HG03196 (cell line): ENCODE results near the gene CNPY4.
"Not testable (repeated sequence)": the region's sequence is repeated elsewhere in the genome, so short reads cannot be mapped to it uniquely, and the experiment has no call there.

ENCODE experiments used
- ATAC-seq: cut with Tn5 transposase; IDR thresholded peaks from one replicate; pipeline ENCODE4 v1.9.1; 2021; ENCODE audit not compliant: unreplicated experiment

The CNPY4 gene

GRCh38 chr7:100146350-100146749 is 26.9 kb downstream of the CNPY4 start:
- not testable (repeated sequence) for ATAC-seq

DNA sequence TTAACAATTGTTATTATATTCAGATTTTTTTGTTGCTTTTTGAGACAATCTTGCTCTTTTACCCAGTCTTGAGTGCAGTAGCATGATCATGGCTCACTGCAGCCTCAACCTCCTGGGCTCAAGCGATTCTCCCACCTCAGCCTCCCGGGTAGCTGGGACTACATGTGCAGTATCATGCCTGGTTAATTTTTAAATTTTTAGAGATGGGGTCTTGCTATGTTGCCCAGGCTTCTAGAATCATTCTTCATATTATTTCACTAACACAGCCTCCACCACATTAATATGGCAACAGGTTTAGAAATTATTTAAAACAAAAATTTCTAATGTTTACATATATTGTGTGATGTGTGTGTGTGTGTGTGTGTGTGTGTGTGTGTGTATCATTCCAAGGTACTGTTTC is 27.8 kb downstream of the CNPY4 start:
- no peak for ATAC-seq

- ATAC-seq: no peak
Measured at GRCh38 chr7:100148225-100148558, 28.8 kb downstream of the CNPY4 start.

DNA sequence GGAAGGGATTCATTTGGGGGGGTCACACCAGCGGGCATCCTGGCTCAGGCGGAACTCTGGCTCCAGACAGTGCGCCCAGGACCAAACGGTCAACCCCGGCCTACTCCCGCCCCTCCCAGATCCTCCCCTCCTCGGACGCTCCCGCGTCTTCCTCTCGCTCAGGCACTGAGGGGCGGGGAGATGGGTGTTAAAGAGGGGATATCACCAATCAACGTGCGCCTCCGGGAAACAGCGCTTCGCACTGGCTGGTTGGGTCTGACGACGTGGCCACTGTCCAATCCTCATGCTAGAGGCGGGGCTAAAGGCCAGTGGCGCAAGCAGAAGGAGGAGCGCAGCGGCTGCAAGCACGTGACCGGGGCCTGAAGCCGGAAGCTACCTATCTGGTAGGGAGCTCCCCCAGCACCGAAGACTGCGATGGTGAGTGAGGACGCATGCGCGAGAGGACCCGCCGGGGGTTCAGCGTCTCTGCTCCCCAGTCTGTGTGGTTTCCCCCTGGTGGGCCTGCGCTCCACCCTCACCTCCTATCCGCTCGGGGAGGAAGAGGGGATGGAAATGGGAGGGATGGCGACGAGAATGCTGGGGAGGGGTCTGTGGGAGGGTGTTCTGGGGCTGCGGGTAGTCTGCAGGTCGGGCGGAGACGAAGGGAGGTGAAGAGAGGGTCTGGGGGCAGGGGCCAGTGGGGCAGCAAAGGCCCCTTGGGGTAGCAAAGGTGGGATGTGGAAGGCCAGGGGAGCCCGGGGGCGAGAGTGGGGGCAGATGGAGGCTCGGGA is 29.3 kb downstream of the CNPY4 start, which contains the start of gene LAMTOR4:
Gene LAMTOR4 (plus strand): TSS at position 360 of the 770 bp plus-strand sequence. CDS start 55 bp downstream, at position 415.
- peak; percentile 98 for ATAC-seq

DNA sequence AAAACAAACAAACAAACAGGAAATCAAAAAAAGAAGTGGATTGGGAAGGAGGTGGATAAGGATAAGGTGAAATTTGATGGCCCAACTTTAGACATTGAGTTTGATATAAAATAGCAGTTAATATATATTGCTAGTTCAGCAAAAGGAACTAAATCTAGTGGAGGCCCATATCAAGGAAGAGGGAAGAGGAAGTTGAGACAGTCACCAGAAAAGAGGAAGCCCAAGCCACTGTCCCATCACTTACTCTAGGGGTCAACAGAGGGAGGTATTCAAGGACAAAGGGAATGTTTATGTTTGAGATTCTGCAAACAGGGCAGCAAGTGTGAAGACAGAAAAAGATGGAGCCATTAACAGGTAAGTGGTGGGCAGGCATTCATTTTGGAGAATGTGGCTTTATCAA is 33.0 kb downstream of the CNPY4 start:
- ATAC-seq: no peak

DNA sequence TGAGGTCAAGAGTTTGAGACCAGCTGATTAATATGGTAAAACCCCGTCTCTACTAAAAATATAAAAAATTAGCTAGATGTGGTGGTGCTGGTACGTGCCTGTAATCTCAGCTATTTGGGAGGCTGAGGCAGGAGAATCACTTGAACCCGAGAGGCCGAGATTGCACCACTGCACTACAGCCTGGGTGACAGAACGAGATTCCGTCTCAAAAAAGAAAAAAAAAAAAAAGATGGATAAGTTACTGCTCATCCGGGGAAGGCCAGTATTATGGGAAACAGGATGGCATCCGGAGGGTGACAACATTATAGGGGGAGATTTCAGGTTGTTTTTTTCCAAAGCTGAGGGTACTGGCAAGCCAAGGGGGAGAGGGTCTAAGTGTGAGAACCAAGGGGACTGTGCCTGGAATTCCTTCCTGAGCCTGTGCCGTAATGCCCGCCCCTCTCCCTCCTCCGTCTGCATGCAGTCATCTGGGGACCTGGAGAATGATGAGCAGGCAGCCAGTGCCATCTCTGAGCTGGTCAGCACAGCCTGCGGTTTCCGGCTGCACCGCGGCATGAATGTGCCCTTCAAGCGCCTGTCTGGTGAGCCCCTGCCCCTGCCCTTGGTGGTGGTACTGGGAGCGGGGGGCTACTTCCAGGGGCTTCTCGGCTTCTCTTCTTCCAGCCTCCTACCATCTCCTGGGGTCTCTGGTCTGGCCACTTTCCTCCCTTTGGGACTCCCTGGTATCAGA is 33.7 kb downstream of the CNPY4 start:
- no peak for ATAC-seq

GRCh38 chr7:100153708-100154535 is 34.5 kb downstream of the CNPY4 start:
- ATAC-seq: no peak

DNA sequence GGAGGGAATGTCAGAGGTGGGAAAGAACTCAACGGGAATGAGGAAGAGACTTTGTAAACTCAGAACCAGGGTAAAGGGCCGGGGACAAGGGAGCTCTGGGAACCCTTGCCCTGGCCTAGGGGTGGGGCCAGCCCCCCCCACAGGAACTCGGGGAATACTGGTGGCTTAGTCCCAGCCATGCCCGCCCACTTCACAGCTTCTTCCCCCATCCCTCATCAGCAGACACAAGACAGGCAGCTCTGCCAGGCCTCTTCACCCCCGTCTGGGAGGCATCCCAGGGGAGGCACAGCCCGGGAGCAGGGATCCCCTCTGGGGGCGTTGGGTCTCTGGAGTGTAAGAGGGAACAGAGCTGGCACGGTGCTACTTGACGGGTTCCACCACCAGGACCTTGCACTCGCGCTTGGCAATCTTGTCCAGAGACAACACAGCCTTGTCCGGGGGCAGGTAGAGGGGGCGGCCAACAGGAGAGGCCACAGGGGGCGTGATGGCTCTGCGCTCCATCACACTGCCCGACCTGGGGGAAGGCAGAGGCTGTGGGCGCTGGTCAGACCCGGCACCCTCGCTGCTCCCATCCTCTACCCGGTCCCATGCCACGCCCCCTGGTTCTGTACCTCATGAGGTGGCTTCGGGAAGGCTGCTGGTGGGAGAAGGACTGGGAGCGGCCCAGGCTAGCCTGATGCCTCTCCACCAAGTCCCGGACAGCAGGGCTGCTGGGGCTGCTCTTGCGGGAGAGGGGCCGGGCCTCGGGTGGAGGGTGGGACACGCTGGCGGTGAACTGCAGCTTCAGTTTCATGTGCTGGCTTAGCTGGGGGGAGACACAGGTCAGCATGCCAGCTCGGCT is 35.4 kb downstream of the CNPY4 start:
- no peak for ATAC-seq

DNA sequence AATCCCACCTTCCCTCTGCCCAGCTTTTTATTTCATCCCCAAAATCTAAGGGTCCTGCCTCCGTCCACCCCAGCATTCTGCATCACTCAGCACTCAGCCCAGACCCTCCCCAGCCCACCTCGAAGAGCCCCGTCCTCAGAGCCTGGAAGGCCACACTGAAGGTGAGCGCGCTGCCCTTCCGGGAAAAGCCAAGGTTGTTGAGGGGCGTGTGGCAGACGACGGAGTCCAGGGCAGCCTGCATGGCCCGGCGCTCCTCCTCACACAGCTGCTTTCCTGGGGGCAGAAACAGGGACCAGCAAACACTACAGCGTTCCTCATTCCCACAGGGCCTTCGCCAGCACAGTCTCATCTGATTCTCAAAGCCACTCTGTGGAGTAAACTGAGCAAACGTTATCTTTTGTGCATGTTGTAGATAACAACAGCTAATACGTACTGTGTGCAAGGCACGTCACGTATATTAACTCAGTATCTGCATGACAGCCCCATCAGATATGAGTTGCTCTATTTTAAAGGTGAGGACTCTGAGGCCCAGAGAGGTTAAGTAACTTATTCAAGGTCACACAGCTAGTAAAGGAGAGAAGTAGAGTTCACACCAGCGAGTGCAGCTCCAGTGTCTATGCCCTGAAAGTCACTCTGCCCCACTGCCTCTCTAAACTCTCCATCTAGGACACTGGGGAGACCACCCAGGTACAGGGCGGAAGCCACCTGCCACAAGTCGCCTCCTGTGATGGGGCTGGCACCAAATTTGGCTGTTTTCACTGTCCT is 36.3 kb downstream of the CNPY4 start:
- ATAC-seq: no peak

DNA sequence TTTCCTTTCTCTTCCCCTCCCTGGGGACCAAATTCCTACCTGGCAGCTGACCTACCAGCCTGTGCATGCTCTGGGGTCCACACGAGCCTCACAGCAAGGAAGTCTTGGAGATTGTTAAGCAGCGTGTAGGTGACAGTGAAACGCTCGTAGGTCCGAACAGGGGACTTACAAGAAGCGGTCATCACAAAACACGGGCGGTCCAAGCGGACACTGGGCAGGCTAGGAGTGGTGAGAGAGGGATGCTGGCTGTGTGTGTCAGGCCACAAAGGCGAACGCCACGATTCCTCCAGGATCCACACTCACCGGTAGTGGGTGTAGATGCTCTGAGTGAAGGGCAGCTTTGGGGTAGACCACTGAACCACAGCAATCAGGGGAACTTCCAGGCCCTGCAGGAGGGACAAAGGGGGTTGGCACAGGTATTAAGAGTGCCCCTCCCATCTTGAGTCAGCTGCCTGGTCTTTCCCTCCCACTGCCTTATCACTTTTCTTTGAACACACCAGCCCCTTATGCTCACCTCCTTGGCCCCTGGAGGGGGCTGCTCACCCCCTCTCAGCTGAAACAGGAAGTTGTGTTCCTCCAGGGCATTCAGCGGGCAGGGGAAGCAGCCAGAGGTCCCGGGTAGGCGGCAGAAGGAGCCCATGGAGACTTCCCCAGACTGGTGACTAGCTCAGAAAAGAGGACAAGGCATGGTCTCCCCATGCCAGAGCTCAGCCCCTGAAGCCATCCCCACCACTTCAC is 37.1 kb downstream of the CNPY4 start:
- ATAC-seq: no peak

DNA sequence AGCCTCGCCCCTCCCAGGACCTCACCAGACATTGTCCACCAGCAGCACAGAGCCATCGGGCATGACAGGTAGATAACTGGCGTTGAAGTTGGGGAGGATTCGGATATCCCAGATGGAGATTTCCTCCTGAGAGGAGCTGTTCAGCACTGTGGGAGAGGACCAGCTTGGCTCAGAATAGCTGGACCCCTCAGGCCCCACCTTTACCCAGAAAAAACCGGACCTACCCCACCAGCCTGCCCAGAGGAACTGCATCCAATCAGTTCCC is 37.6 kb downstream of the CNPY4 start:
- no peak for ATAC-seq

DNA sequence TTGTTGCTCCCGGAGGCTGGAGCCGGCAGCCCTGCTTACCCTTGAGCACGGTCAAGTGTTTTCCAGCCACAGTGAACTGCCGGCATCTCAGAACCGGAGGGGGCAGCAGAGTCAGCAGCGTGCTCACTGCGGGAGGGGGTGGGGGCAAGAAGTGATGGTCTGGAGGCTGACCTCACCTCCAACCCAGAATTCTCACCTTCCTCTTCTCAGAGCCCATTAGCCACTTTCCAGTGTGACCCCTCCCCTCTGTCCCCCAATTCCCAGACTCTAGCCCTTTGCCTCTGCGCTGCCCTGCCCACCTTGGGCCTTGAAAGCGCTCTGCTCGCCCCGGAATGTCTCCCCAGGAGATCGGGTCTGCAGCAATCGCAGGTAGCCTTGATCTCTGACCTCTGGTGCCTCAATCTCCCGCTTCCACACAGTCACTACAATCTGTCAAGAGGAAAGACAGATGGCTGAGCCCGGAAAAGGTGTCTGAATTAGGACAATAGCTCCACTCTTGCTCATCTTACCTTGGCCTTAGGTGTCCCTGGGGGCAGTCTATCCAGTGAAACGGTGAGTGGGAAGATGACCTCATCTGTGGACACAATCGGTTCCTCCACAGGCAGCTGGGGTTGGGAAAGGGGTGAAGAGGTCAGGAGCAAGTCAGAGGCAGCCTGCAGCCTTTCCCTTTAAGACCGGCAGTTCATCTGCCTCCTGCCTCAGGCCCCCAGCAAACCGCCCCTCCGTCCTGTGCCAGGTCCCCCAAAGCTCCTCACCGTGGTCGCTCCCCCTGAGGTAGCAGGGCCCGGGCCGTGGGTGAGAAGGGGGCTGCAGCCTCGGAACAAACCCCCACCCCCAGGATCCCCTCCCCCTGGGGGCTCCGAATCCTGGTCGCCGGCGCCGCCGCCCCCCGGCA is 38.1 kb downstream of the CNPY4 start:
- ATAC-seq: no peak

GRCh38 chr7:100158229-100159098 is 39.0 kb downstream of the CNPY4 start, which contains the start of gene TRAPPC14:
TRAPPC14 (minus strand) TSS chr7:100158723; CDS start chr7:100158499, 224 bp downstream.
- peak; percentile 59 for ATAC-seq

- ATAC-seq: no peak
Measured at GRCh38 chr7:100159099-100159623, 39.7 kb downstream of the CNPY4 start.

GRCh38 chr7:100160067-100160466 is 40.6 kb downstream of the CNPY4 start:
- no peak for ATAC-seq

DNA sequence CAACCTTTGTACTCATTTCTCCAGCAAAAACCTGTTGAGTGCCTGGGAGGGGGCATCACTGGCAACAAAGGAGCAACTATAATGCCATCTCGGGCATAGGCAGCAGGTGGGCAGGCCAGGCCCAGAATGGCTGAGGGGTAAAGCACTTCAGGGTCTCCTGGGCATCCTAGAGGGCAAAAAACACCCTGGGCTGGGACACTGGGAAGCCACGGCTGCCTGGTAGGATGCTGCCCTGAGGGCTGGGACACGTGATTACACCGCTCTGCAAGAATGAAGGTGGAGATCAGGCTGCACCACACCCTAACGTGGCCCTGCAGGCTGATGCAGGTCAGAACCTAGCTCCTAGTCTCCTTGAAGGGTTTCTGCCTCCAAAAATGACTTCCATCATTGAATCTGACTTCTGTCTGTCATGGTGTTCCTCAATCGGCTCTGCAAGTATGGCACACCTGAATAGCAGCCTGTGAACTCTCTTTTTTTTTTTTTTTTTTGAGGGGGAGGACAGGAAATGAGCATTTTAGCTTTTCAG is 43.6 kb downstream of the CNPY4 start:
- no peak for ATAC-seq

GRCh38 chr7:100163871-100164270 is 44.4 kb downstream of the CNPY4 start:
- ATAC-seq: no peak
